Cardiac fibroblast (primary cell): ENCODE measurements around the gene SLC28A1.

ENCODE experiments used
- DNase-seq, 2 donors: peaks; one replicate each; pipeline versions ENCODE4 v3.0.0 to v3.0.0-alpha.2; 2010; ENCODE audit warnings: low read depth in 2 of 2
- H3K4me3 ChIP-seq, 2 donors: replicated peaks in 1 of 2; 1 replicate in 1 of 2; 2 replicates in 1 of 2; pipeline ENCODE4 v1.5.1; 2011; ENCODE audit warnings: low read depth in 2 of 2, low read length in 2 of 2, mild to moderate bottlenecking in 2 of 2, moderate library complexity in 1 of 2
- TF ChIP-seq, protein P1 (sequence below): IDR thresholded peaks from one replicate; pipeline ENCODE4 v1.5.1; 2011; ENCODE audit warnings: low read depth, mild to moderate bottlenecking, low read length, inconsistent platforms

Gene SLC28A1

GRCh38 chr15:84889313-84889990, 5.0 kb downstream of the SLC28A1 start:
- DNase-seq = no peak
- no peak overlapping the region for H3K4me3 ChIP-seq
- TF ChIP-seq, protein P1, sequence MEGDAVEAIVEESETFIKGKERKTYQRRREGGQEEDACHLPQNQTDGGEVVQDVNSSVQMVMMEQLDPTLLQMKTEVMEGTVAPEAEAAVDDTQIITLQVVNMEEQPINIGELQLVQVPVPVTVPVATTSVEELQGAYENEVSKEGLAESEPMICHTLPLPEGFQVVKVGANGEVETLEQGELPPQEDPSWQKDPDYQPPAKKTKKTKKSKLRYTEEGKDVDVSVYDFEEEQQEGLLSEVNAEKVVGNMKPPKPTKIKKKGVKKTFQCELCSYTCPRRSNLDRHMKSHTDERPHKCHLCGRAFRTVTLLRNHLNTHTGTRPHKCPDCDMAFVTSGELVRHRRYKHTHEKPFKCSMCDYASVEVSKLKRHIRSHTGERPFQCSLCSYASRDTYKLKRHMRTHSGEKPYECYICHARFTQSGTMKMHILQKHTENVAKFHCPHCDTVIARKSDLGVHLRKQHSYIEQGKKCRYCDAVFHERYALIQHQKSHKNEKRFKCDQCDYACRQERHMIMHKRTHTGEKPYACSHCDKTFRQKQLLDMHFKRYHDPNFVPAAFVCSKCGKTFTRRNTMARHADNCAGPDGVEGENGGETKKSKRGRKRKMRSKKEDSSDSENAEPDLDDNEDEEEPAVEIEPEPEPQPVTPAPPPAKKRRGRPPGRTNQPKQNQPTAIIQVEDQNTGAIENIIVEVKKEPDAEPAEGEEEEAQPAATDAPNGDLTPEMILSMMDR = no peak

DNA sequence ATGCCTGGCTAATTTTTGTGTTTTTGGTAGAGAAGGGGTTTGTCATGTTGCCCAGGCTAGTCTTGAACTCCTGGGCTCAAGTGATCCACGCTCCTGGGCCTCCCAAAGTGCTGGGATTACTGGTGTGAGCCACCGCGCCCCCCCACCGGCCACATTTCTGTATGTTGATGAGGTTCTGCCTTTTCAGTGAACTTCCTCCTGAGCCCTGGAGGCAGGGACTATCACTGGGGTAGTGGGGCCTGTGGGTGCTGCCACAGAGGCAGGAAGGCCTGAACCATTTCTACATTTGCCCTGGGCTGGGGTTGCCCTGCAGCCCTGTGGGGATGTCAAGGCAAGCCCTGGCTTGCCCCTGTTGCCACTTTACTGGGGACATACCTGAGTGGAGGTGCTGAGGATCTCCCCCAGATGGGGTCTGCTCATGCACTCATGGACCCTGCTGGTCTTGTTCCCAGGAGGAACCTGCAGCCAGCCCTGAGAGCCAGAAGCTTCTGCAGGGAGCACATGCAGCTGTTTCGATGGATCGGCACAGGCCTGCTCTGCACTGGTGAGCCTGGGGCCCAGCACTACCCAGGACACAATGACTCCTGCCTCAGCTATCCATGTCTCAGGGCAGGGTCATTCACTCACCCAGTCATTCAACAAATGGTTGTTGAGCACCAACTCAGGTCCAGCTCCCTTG, 5.7 kb downstream of the SLC28A1 start:
- TF ChIP-seq, protein P1 = no peak
- DNase-seq = no peak
- no peak overlapping the region for H3K4me3 ChIP-seq

GRCh38 chr15:84890670-84891162, 6.3 kb downstream of the SLC28A1 start:
- H3K4me3 ChIP-seq = no peak overlapping the region
- TF ChIP-seq, protein P1 = no peak
- no peak for DNase-seq

- no peak overlapping the region for H3K4me3 ChIP-seq
- TF ChIP-seq, protein P1 = no peak
- DNase-seq = no peak
Measured at GRCh38 chr15:84891339-84891738, 6.9 kb downstream of the SLC28A1 start.

GRCh38 chr15:84892786-84893307, 8.4 kb downstream of the SLC28A1 start:
- TF ChIP-seq, protein P1 = no peak
- no peak for DNase-seq
- no peak overlapping the region for H3K4me3 ChIP-seq

- DNase-seq = no peak
- TF ChIP-seq, protein P1 = no peak
- no peak overlapping the region for H3K4me3 ChIP-seq
Measured at GRCh38 chr15:84893607-84894006, 9.1 kb downstream of the SLC28A1 start.
